Measurements from ENCODE around the gene SORCS2. TPM values are rescaled to one million over a fixed set of nuclear protein-coding genes. Genes with fewer than 3 reads are reported as not detected.

Gene SORCS2
- total RNA-seq, 6 donors from 2014 or later: 2.2 to 28.3 (median 7.2) TPM

- Histone ChIP-seq H3K36me3 (no peaks in the 10 kb centered on the region), H3K4me3 (no peak overlapping the region), H3K27ac (no peak overlapping the region), H3K27me3 (no peaks in the 10 kb centered on the region), H3K4me1 (no peaks in the 10 kb centered on the region), H3K9me3 (no peaks in the 10 kb centered on the region)
- WGBS, 2 donors: 78 to 83% methylated on average over 2 to 13 of the region's 13 CpGs
- ATAC-seq (ENCODE audit: low FRiP score in 2 of 2) (no peak), DNase-seq (no peak)
- TF ChIP-seq POLR2A (IDR thresholded peaks at IDR 0.05) (no peak), EP300 (IDR thresholded peaks at IDR 0.05) (no peak), CTCF (IDR thresholded peaks at IDR 0.05) (no peak), POLR2AphosphoS5 (IDR thresholded peaks at IDR 0.05) (no peak)
These were observed 116.8 kb downstream of the SORCS2 start for GRCh38 chr4:7309181-7309580.

DNA sequence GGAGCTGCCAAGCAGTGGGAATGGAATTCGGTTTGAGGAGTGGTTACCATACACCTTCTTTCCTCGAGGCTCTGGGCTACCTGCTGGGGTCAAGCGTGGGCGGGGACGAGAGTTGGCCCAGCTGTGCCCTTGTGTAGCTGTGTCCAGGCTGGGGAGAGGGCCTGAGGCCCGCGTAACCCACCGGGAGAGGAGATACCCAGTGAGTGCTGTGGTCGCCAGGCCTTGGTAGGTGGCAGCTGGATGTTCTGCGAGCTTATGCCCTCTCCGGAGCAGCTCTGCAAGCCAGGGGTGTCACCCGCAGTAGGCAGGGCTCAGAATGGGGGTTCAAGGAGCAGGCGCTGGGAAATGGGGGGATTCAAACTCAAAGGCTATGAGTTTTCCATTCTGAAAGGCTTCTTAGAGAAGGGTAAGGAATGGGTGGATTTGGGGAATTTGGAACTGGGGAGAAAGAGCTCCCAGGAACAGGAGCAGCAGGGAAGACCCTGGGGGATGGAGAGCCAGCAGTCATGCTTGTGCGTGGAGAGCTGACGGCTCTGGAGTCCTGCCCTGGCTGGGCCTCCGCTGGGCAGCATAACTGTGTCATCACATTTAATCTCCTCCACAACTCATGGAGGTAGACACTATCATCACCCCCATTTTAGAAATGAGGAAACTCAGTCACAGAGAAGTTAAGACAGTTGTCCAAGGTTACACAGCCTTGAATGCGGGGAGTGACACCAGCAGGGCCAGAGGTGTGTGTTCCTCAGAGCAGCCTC is 117.5 kb downstream of the SORCS2 start:
- Histone ChIP-seq H3K27me3 (no peaks in the 10 kb centered on the region), H3K27ac (no peak overlapping the region), H3K9me3 (no peaks in the 10 kb centered on the region), H3K4me3 (no peak overlapping the region), H3K4me1 (no peaks in the 10 kb centered on the region), H3K36me3 (no peaks in the 10 kb centered on the region)
- ATAC-seq (ENCODE audit: low FRiP score in 2 of 2): no peak
- TF ChIP-seq EP300 (IDR thresholded peaks at IDR 0.05): no peak
- TF ChIP-seq POLR2A (IDR thresholded peaks at IDR 0.05): no peak
- no peak for TF ChIP-seq POLR2AphosphoS5 (IDR thresholded peaks at IDR 0.05)
- no peak for TF ChIP-seq CTCF (IDR thresholded peaks at IDR 0.05)
- 80 to 81% methylated on average over 16 to 17 of the region's 17 CpGs for WGBS, 2 donors
- DNase-seq: no peak

DNA sequence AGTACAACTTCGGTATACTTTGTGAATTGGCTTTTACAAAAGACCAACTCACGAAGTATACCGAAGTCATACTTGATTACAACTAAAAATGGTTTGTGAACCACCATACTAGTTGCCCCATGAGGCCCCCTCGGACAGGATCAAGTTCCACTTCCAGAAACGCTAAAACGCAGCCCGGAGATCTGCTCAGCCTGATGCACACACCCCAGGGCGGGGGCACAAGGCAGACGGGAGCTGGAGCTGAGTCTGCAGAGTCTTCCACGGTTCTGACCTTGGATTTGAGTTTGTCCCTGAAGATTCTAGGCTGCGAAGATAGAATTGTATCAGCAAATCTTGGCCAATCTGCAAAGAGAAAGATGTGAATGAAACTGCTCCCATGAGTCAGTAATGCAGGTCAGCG is 118.1 kb downstream of the SORCS2 start:
- no peaks in the 10 kb centered on the region for H3K9me3 ChIP-seq
- H3K36me3 ChIP-seq: no peaks in the 10 kb centered on the region
- H3K4me3 ChIP-seq: no peak overlapping the region
- H3K4me1 ChIP-seq: no peaks in the 10 kb centered on the region
- 67 to 76% methylated on average over 12 of the region's 12 CpGs for WGBS, 2 donors
- H3K27me3 ChIP-seq: no peaks in the 10 kb centered on the region
- no peak for DNase-seq
- no peak for ATAC-seq (ENCODE audit: low FRiP score in 2 of 2)
- TF ChIP-seq CTCF (IDR thresholded peaks at IDR 0.05) (no peak), POLR2AphosphoS5 (IDR thresholded peaks at IDR 0.05) (no peak), POLR2A (IDR thresholded peaks at IDR 0.05) (no peak), EP300 (IDR thresholded peaks at IDR 0.05) (no peak)
- no peak overlapping the region for H3K27ac ChIP-seq

DNA sequence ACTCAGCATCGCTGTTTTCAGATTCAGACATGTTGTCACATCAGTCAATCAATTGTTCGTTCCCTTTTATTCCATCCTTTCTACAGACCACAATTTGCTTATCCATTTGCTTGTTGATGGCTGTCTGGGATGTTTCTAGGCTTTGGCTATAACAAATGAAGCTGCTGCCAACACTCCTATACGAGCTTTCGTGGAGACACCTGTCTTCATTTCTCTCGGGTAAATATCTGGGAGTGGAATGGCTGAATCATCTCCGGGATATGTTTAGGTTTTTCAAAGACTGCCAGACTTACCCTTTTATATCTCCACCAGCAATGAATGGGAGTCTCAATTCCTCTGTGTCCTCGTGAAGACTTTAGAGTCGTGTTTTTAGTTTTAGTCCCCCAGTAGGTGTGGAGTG is 118.9 kb downstream of the SORCS2 start:
- H3K27me3 ChIP-seq: no peaks in the 10 kb centered on the region
- DNase-seq (no peak), ATAC-seq (ENCODE audit: low FRiP score in 2 of 2) (no peak)
- TF ChIP-seq POLR2AphosphoS5 (IDR thresholded peaks at IDR 0.05) (no peak), EP300 (IDR thresholded peaks at IDR 0.05) (no peak), POLR2A (IDR thresholded peaks at IDR 0.05) (no peak), CTCF (IDR thresholded peaks at IDR 0.05) (no peak)
- no peak overlapping the region for H3K4me3 ChIP-seq
- no peak overlapping the region for H3K27ac ChIP-seq
- no peaks in the 10 kb centered on the region for H3K36me3 ChIP-seq
- no peaks in the 10 kb centered on the region for H3K4me1 ChIP-seq
- WGBS, 2 donors: 81 to 86% methylated on average over 8 of the region's 8 CpGs
- no peaks in the 10 kb centered on the region for H3K9me3 ChIP-seq

- Histone ChIP-seq H3K27ac (no peak overlapping the region), H3K4me1 (no peaks in the 10 kb centered on the region), H3K9me3 (no peaks in the 10 kb centered on the region), H3K36me3 (no peaks in the 10 kb centered on the region), H3K27me3 (no peaks in the 10 kb centered on the region), H3K4me3 (no peak overlapping the region)
- TF ChIP-seq POLR2AphosphoS5 (IDR thresholded peaks at IDR 0.05): no peak
- TF ChIP-seq CTCF (IDR thresholded peaks at IDR 0.05): no peak
- TF ChIP-seq POLR2A (IDR thresholded peaks at IDR 0.05): no peak
- no peak for TF ChIP-seq EP300 (IDR thresholded peaks at IDR 0.05)
- DNase-seq (no peak), ATAC-seq (ENCODE audit: low FRiP score in 2 of 2) (no peak)
- 81 to 100% methylated on average over 2 to 7 of the region's 7 CpGs for WGBS, 2 donors
These were observed 120.4 kb downstream of the SORCS2 start for GRCh38 chr4:7312691-7313090.
